ENCODE data around the gene MYLK.
A peak's percentile ranks its signal among the peaks of the same experiment; 100 is the strongest.

Gene MYLK

DNA sequence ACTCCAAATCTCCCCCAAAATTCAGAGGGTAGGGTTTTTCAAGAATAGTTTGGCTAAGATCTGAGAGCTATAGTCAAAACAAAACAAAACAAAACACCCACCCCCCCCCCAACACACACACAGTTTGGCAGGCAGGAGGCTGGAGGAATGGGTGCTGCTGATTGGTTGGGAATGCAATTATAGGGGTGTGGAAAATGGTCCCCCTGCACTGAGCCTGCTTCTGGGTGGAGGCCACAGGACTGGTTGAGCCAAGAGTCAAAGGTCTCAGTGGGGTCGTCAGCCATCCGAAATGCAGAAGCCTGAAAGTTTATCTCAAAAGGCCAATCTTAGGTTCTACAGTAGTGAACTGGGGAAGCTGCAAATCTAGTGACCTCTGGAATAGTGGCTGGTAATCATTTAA is 296.7 kb downstream of the MYLK start:
- no peak for DNase-seq (ENCODE audit: low read depth)

DNA sequence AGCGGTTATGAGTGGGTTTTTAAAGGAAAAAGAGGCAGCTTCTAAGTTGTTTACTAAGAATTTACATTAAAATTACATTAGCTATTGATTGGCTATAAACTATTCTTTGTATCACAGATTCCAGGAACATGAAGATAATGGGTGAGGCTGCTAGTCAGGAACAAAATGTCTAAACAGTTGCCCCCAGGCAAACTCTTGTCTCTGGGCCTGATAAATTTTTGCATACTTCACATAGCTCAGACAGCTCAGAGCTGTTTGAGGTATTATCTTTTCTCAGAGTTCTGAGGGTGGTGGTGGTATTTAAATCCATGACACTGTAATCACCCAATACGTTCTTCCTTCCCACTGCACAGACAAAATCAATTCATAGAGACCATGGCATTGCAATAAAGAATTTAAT is 297.2 kb downstream of the MYLK start:
- no peak for DNase-seq (ENCODE audit: low read depth)

- no peak for DNase-seq (ENCODE audit: low read depth)
Observed at GRCh38 chr3:123586131-123586530, 298.0 kb downstream of the MYLK start.

DNA sequence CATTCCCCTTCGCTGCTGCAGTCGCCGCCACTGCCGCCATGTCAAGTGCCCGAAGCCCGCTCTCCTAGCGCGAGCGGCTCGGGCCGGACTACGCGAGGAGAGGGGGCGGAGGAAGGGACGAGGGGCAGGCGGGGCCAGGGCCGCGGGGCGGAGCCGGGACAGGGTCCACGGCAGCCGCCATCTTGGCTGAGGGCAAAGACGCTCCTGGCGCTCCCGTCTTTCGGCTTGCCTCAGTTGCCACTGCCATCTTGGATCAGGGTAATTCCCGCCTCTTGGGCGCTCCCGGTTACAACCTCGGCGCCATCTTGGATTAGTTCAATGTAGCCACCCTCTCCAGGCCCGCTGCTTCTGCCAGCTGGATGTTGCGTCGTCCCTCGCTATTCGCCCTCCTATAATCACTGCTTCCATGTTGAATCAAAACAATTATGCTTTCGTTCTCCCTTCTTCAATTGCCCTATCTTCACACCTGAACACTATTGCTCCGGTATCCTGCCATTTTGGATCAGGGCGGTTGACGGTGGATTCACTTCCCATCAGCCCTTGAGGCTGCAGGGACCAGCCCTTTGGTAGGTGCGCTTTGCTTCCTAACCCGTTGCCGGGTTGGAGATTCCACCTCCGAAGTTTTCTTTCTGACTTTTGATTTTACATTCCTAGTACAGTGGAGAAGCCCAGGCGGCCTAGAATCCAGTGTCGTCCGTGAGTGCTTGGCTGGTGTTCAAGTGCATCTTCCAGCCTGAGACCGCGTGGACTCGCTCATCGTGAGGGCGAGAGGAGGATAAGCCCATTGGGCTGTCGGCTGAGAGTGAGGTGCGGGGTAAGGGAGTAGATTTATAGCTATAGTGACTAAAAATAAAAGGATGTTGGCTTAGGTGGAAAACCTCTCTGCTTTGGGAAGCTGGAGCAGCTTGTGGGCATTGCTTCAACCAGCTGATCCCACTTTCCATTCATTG is 298.9 kb downstream of the MYLK start, which contains the start of gene HACD2:
HACD2 (minus strand) TSS at position 66 of the 950 bp plus-strand sequence; CDS start at position 40, 26 bp downstream.
- peak; percentile 95 for DNase-seq (ENCODE audit: low read depth)

GRCh38 chr3:123584284-123584987 is 299.7 kb downstream of the MYLK start:
- no peak for DNase-seq (ENCODE audit: low read depth)

GRCh38 chr3:123583561-123583960 is 300.6 kb downstream of the MYLK start:
- DNase-seq (ENCODE audit: low read depth), result no peak

DNA sequence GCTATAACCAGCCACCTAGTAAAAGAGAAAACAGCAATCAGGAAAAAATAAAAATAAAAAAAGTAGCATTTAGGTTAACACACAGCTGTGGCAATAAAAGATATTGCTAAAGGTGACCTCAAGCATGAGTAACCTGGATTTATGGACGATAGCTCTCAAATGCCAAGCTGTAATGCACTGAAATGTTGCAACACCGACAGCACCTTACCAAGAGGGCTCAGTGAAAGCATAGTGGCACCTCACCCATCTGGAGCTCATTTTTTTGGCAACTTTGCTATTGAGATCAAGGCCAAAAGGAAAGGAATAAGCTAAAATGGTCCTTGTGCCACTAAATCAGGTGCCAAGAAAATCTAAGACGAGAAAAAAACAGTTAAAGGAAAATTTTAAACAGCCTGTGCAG is 301.8 kb downstream of the MYLK start:
- no peak for DNase-seq (ENCODE audit: low read depth)

GRCh38 chr3:123576122-123576521 is 308.0 kb downstream of the MYLK start:
- DNase-seq (ENCODE audit: low read depth), result no peak

- DNase-seq (ENCODE audit: low read depth), result no peak
Observed at GRCh38 chr3:123571973-123572365, 312.2 kb downstream of the MYLK start.

DNA sequence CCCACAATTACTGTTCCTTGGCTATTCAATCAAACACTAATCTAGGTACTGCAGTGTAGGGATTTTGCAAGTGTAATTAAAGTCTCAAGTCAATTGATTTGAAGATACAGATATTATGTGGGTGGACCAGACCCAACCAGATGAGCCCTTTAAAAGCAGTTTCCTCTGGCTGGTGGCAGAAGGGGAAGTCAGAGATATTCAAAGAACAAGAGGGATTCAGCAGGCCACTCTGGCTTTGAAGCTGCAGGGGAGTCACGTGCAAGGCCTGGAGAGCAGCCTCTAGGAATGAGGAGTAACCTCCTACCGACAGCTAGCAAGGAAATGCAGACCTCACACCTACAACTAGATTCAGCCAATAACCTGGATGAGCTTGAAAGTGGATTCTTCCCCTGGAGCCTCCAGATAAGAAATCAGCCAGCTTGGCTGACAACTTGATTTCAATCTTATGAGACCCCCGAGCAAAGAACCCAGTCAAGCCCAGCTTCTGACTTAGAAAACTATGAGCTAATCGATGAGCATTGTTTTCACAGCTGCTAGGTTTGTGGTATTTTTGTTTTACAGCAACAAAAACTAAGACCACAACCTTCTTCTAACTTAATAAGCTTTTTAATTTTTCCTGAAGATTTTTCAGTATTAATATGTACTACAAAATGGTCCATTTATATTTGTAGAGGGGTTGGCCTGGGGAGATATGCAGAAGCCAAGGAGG is 312.7 kb downstream of the MYLK start:
- no peak for DNase-seq (ENCODE audit: low read depth)

DNA sequence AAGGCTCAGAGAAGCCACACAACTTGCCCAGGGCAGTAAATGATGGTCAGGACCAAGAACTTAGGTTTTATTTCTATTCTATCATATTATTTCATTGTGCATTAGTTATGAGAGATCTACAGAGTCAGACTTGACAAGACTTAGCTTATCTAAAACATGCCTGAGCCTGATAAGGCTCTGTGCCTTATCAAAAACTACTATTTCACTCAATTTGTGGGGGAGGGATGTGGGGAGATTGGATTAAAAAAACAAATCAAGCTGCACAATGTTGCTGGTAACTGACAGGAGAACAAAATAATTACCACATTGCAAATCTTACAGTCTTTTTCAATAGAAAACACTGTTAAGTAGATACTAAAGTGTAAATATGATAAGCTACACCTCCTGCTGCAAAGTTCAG is 315.3 kb downstream of the MYLK start:
- no peak for DNase-seq (ENCODE audit: low read depth)

GRCh38 chr3:123568034-123568433 is 316.1 kb downstream of the MYLK start:
- DNase-seq (ENCODE audit: low read depth), result no peak

DNA sequence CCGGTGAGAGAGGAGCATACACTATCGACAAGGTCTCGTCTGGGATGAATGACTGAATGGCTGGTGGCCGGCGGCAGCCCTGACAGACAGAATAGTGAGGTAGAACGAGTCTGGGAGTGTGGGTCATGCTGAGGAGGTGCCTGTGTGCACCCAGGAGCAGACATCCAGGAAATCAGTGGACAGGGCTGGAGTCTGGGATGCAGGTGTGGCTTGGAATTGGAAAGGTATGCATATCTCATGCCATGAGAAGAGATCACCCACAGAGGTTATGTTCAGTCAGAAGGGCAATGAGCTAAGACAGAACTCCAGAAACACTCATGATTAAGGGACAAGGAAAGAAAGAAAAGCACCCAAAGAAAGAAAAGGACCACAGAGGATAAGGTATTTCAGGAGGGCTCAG is 320.1 kb downstream of the MYLK start:
- DNase-seq (ENCODE audit: low read depth), result no peak

DNA sequence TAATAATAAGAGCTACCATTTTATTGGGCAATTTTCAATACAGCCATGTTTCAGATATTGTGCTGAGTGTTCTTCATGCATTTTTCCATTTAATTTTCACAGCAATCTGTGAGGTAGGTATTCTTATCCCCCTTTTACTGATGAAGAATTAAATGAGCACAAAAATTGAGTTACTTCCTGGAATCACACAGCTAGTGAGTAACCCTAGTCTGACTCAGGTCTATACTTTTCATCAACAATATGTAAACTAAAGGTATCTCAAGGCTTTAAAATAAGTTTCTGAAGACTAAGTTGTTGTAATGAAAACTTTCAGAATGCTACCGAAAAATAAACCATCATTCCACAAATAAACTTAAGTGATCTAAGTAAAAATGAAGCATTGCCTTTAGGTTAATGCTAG is 321.6 kb downstream of the MYLK start:
- no peak for DNase-seq (ENCODE audit: low read depth)

GRCh38 chr3:123561188-123561587 is 322.9 kb downstream of the MYLK start:
- no peak for DNase-seq (ENCODE audit: low read depth)

Measured in HS-5 (cell line).